ENCODE results near the gene ZNF155.
"Not testable (repeated sequence)": the region's sequence is repeated elsewhere in the genome, so short reads cannot be mapped to it uniquely, and the experiment has no call there.

Gene ZNF155

DNA sequence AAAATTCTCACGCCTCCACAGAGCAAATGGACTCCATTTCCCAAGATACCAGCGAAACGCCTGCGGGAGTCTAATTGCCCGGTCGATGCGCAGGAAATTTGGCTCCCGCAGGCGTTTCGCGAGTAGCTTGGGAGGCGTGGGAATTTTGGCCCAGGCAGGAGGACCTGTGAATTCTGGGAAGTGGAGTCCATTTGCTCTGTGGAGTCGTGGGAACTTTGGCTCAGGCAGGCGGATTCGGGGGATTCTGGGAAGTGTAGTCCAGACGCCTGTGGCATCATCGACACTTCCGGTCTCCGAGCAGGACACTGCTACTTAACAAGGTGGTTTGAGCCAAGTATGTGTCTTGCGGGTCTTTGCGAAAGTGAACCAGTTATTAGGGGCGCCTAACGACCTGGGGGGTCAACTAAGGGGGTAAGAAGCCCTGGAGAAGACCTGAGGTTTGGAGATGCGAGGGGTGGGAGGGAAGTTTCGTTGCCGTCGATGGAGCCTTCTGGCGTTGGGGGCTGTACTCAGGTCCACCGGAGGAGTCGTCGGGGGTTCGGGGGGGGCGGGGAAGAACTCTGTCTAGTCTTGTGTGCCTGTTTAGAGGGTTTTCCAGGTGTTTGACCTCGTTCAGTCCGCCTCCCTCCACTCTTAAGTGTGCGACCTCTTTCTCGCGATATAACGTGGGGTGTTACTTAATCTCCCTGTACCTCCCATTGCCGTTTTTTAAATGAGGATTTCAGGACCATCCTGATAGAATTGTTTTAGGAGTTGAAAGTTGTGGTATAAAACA, at the start of gene ZNF155:
ZNF155 (plus strand) TSS at position 277 of the 775 bp plus-strand sequence. CDS start 4,356 bp downstream, outside the sequence.
- H3K4me3 ChIP-seq (ENCODE audit: control insufficient read depth, low read depth, low read length): peak within 1 kb of the TSS; percentile 98
- DNase-seq (ENCODE audit: low read depth): peak; percentile 97
- TF ChIP-seq, protein P1, sequence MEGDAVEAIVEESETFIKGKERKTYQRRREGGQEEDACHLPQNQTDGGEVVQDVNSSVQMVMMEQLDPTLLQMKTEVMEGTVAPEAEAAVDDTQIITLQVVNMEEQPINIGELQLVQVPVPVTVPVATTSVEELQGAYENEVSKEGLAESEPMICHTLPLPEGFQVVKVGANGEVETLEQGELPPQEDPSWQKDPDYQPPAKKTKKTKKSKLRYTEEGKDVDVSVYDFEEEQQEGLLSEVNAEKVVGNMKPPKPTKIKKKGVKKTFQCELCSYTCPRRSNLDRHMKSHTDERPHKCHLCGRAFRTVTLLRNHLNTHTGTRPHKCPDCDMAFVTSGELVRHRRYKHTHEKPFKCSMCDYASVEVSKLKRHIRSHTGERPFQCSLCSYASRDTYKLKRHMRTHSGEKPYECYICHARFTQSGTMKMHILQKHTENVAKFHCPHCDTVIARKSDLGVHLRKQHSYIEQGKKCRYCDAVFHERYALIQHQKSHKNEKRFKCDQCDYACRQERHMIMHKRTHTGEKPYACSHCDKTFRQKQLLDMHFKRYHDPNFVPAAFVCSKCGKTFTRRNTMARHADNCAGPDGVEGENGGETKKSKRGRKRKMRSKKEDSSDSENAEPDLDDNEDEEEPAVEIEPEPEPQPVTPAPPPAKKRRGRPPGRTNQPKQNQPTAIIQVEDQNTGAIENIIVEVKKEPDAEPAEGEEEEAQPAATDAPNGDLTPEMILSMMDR (conservative IDR thresholded peaks at IDR 0.05; ENCODE audit: control insufficient read depth, insufficient read depth, low read depth, low read length): no peak

DNA sequence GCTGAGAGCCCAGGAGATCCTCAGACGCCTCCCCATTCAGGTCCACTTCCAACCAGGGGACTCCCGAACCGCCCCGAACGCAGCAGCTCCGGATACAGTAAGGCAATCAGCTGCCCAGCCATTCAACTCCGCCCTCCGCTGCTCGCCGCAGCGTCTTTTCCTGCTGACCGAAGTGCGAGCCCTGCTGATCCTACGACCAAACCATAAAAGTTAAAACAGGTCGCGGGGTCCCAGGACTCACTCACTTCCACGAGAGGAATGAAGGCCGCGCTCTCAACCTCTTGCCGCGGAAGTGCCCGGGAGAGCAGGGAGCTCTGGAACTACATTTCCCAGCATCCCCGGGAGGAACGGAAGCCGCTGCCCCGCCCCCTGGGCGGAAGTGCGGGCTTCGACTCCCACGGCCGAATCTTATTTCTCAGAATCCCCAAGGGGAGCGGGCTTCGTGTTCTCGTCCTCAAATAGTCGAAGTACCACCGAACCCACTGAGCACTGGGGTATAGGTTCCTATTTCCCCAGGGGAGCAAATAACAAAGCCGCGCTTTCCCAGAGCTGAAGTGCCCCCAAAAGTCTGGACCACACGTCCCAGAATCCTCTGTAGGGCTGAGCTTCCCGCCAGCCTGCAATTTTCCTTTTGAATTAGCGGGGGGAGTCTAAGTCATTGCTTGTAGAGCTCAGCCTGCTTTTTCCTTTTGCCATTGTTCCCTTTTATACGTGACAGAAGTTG, 48.8 kb upstream of the ZNF155 start, which contains the start of gene ZNF45:
ZNF45 (minus strand) TSS at position 298 of the 724 bp plus-strand sequence. CDS start 13,097 bp downstream, outside the sequence.
- peak; percentile 83 for DNase-seq (ENCODE audit: low read depth)
- H3K4me3 ChIP-seq (ENCODE audit: control insufficient read depth, low read depth, low read length): peak within 1 kb of the TSS; percentile 85
- TF ChIP-seq, protein P1 (conservative IDR thresholded peaks at IDR 0.05; ENCODE audit: control insufficient read depth, insufficient read depth, low read depth, low read length): no peak

DNA sequence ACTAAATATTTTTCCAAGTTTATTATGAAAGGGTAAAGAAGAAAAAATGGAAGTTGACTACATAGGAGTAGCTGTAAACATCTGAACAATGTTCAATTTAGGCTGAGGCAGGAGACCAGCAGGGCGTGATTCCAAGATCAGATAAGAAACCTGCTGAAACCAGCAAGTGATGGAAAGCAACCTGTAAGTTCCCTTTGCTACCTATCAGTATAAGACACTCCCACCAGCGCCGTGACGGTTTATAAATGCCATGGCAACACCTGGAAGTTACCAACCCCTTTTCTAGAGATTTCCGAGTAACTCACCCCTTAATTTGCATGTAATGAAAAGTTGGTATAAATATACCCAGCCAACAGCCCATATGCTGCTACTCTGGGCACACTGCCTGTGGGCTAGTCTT, 47.8 kb upstream of the ZNF155 start:
- DNase-seq (ENCODE audit: low read depth): no peak
- H3K4me3 ChIP-seq (ENCODE audit: control insufficient read depth, low read depth, low read length): no peak overlapping the region
- TF ChIP-seq, protein P1 (conservative IDR thresholded peaks at IDR 0.05; ENCODE audit: control insufficient read depth, insufficient read depth, low read depth, low read length): no peak

DNA sequence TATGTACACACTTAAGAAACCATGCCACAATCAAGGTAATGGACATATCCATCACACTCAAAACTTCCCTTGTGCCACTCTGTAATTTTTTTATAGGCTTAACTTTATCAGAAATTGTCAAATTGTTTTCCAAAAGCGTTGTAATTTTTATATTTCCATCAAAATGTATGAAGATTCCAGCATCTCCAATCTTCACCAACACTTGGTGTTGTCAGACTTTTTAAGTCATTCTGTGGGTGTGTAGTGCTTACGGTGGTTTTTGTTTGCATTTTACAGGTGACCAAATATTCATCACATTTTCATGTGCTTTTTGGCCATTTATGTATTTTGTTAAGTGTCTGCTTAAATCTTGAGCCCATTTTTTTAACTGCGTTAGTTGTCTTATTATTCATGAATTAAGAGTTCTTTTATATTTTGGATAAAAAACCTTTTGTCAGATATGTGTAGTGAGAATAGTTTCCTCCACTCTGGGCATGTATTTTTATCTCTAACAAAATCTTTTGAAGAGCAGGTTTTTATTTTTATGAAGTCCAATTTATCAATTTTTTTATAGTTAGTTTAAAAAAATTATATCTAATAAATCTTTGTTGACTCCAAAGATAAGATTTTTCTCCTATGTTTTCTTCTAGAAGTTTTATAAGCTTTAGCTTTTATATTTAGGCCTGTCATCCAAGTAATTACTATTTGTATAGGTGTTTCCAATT, 44.3 kb upstream of the ZNF155 start:
- H3K4me3 ChIP-seq (ENCODE audit: control insufficient read depth, low read depth, low read length): no peak overlapping the region
- TF ChIP-seq, protein P1 (conservative IDR thresholded peaks at IDR 0.05; ENCODE audit: control insufficient read depth, insufficient read depth, low read depth, low read length): no peak
- DNase-seq (ENCODE audit: low read depth): no peak

DNA sequence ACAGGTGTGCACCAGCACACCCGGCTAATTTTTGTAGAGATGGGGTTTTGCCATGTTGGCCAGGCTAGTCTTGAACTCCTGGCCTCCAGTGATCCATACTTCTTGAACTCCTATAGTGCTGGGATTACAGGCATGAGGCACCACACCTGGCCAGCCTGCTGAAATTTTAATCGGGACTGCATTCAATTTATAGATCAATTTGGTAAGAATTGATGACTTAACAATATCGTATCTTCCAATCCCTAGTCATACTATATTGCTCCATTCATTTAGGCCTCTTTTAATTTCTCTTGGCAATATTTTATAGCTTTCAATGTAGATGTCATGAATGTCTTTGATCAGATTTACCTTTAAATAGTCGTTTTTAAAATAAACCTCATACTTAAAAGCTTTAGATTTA, 43.3 kb upstream of the ZNF155 start:
- TF ChIP-seq, protein P1 (conservative IDR thresholded peaks at IDR 0.05; ENCODE audit: control insufficient read depth, insufficient read depth, low read depth, low read length): no peak
- no peak for DNase-seq (ENCODE audit: low read depth)
- H3K4me3 ChIP-seq (ENCODE audit: control insufficient read depth, low read depth, low read length): no peak overlapping the region

DNA sequence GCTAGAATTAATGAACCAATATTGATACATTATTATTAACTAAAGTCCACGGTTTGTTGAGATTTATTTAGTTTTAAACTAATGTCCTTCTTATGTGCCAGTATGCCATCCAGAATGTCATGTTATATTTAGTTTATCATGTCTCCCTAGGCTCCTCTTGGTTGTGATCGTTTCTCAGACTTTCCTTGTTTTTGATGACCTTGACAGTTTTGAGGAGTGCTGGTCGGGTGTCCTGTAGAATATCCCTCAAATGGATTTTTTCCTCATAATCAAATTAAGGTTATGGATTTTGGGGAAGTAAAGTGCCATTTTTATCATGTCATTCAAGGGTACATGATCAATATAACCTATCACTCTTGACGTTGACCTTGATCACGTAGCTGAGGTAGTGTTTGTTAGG, 42.8 kb upstream of the ZNF155 start:
- TF ChIP-seq, protein P1 (conservative IDR thresholded peaks at IDR 0.05; ENCODE audit: control insufficient read depth, insufficient read depth, low read depth, low read length): no peak
- DNase-seq (ENCODE audit: low read depth): no peak
- H3K4me3 ChIP-seq (ENCODE audit: control insufficient read depth, low read depth, low read length): no peak overlapping the region

DNA sequence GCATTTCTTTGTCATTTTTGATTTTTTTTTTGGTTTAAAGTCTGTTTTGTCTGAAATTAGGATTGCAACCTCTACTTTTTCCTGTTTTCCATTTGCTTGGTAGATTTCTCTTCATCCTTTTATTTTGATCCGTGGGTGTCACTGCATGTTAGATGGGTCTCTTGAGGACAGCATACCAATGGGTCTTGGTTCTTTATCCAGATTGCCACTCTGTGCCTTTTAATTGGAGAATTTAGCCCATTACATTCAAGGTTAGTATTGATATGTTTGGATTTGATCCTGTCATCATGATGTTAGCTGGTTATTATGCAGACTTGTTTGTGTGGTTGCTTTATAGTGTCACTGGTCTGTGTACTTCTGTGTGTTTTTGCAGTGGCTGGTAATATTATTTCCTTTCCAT, 36.6 kb upstream of the ZNF155 start:
- DNase-seq (ENCODE audit: low read depth): not testable (repeated sequence)

DNA sequence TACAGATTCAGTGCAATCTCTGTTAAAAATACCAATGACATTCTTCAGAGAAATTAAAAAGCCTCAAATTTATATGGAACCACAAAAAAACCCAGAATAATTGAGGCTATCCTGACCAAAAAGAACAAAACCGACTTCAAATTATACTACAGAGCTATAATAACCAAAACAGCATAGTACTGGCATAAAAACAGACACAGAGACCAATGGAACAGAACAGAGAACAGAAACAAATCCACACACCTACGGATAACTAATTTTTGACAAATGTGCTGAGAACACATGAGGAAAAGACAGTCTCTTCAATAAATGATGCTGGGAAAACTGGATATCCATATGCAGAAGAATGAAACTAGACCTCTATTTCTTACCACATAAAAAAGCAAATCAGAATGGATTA, 34.2 kb upstream of the ZNF155 start:
- H3K4me3 ChIP-seq (ENCODE audit: control insufficient read depth, low read depth, low read length); DNase-seq (ENCODE audit: low read depth): not testable (repeated sequence)

More for the DNA sequence above, 36.6 kb upstream of the ZNF155 start:
- H3K4me3 ChIP-seq (ENCODE audit: control insufficient read depth, low read depth, low read length): not testable (repeated sequence)
